Natural killer cell (primary cell): ENCODE results near the gene SPATA2. TPM values are rescaled to one million over a fixed set of nuclear protein-coding genes. Genes with fewer than 3 reads are reported as not detected.

Experiments
- ATAC-seq, 3 donors: fragments of 150-1000 bp in 2 of 3; fragments of 200-7000 bp in 1 of 3; cut with Tn5 transposase; 1 replicate in 1 of 3; 2 replicates in 2 of 3; pipeline ENCODE4 v1.10.0; 2021; ENCODE audit warnings: mild to moderate bottlenecking in 2 of 3, moderate library complexity in 2 of 3
- DNase-seq, 2 donors: peaks; one replicate each; pipeline versions ENCODE4 v3.0.0 to v3.0.0-alpha.2; 2013 to 2021; ENCODE audit warnings: mixed read lengths in 1 of 2
- H3K27ac ChIP-seq: one replicate; pipeline ENCODE4 v1.5.1; 2013; ENCODE audit warnings: mild to moderate bottlenecking, low read length
- H3K27me3 ChIP-seq: one replicate; pipeline ENCODE4 v1.6.1; 2013; ENCODE audit warnings: low read length; ENCODE audit not compliant: control insufficient read depth, insufficient read depth
- H3K36me3 ChIP-seq: one replicate; pipeline ENCODE4 v1.6.1; 2013; ENCODE audit warnings: low read length; ENCODE audit not compliant: control insufficient read depth, insufficient read depth
- H3K4me1 ChIP-seq: one replicate; pipeline ENCODE4 v1.6.1; 2013; ENCODE audit warnings: low read length; ENCODE audit not compliant: control insufficient read depth, insufficient read depth
- H3K4me3 ChIP-seq: one replicate; pipeline ENCODE4 v1.5.1; 2013; ENCODE audit warnings: low read length
- H3K9me3 ChIP-seq: one replicate; pipeline ENCODE4 v1.6.1; 2013; ENCODE audit warnings: low read length; ENCODE audit not compliant: control insufficient read depth, insufficient read depth
- H3K27ac Mint-ChIP-seq, 2 donors: one replicate each; pipeline ENCODE4 v1.8.0; 2022; ENCODE audit warnings: mild to moderate bottlenecking in 2 of 2, mixed read lengths in 2 of 2, moderate library complexity in 1 of 2
- H3K27me3 Mint-ChIP-seq, 2 donors: one replicate each; pipeline ENCODE4 v1.8.0; 2022; ENCODE audit warnings: low read depth in 2 of 2, mixed read lengths in 2 of 2
- H3K36me3 Mint-ChIP-seq: one replicate; pipeline ENCODE4 v1.8.0; 2022; ENCODE audit warnings: mixed read lengths
- H3K4me1 Mint-ChIP-seq, 2 donors: one replicate each; pipeline ENCODE4 v1.8.0; 2022; ENCODE audit warnings: mixed read lengths in 2 of 2
- H3K4me3 Mint-ChIP-seq: one replicate; pipeline ENCODE4 v1.8.0; 2022; ENCODE audit warnings: mild to moderate bottlenecking, moderate library complexity, mixed read lengths
- H3K9me3 Mint-ChIP-seq, 2 donors: one replicate each; pipeline ENCODE4 v1.8.0; 2022; ENCODE audit warnings: mixed read lengths in 2 of 2
- CTCF ChIP-seq: fragments of 200-600 bp; IDR thresholded peaks from one replicate; pipeline ENCODE4 v1.8.0; 2022; ENCODE audit warnings: antibody characterized with exemption
- WGBS: methylation state at CpG from one replicate; pipeline ENCODE4 v1.1.7; 2013; ENCODE audit warnings: missing lambda C conversion rate; ENCODE audit not compliant: insufficient coverage; 5-methylcytosine and 5-hydroxymethylcytosine counted together
- intact Hi-C: fragments of 100-400 bp; cut with micrococcal nuclease; formaldehyde crosslinking; loops from one replicate; pipeline ENCODE4 v1.14.2; 2022
- total RNA-seq, 4 donors: library from RNA; stranded (reverse); fragments of 120-200 nt in 1 of 4; gene quantifications; one replicate each; pipeline versions ENCODE4 v1.2.3 to v1.2.4, GENCODE V29; 2013 to 2022

Gene SPATA2
- total RNA-seq, 3 donors from 2014 or later (not counting 1 experiment from before 2014, with no cell fraction given), result 16.4 to 25.8 (median 25.1) TPM

GRCh38 chr20:49948809-49949507 is 33.6 kb upstream of the SPATA2 start:
- Histone ChIP-seq H3K27me3 (no peaks in the 10 kb centered on the region), H3K36me3 (peaks cover 67% of the 10 kb centered on the region), H3K4me1 (no peaks in the 10 kb centered on the region), H3K9me3 (no peaks in the 10 kb centered on the region), H3K27ac (no peak overlapping the region), H3K4me3 (no peak overlapping the region)
- H3K27me3 Mint-ChIP-seq, result no peaks in the 10 kb centered on the region
- H3K27ac Mint-ChIP-seq, result no peak overlapping the region
- 94% methylated on average over 11 of the region's 11 CpGs for WGBS
- DNase-seq (no peak), ATAC-seq (no peak)
- no peaks in the 10 kb centered on the region for H3K9me3 Mint-ChIP-seq
- H3K4me1 Mint-ChIP-seq, result peaks cover 12 to 16% of the 10 kb centered on the region in 2 donors
- no peak overlapping the region for H3K4me3 Mint-ChIP-seq
- peaks cover 9% of the 10 kb centered on the region for H3K36me3 Mint-ChIP-seq
- intact Hi-C loops, result no loop called here
- no peak for TF ChIP-seq CTCF

GRCh38 chr20:49948178-49948577 is 32.8 kb upstream of the SPATA2 start:
- H3K9me3 Mint-ChIP-seq, result no peaks in the 10 kb centered on the region
- H3K4me3 Mint-ChIP-seq, result no peak overlapping the region
- no peak for DNase-seq
- Histone ChIP-seq H3K9me3 (no peaks in the 10 kb centered on the region), H3K4me3 (no peak overlapping the region), H3K27me3 (no peaks in the 10 kb centered on the region), H3K27ac (no peak overlapping the region), H3K36me3 (peaks cover 63% of the 10 kb centered on the region), H3K4me1 (no peaks in the 10 kb centered on the region)
- no peak for TF ChIP-seq CTCF
- 95% methylated on average over 3 of the region's 3 CpGs for WGBS
- peaks cover 9% of the 10 kb centered on the region for H3K36me3 Mint-ChIP-seq
- no peak overlapping the region for H3K27ac Mint-ChIP-seq
- ATAC-seq, result no peak
- H3K27me3 Mint-ChIP-seq, result no peaks in the 10 kb centered on the region
- H3K4me1 Mint-ChIP-seq, result peaks cover 13 to 17% of the 10 kb centered on the region in 2 donors
- intact Hi-C loops, result no loop called here

- ATAC-seq (no peak), DNase-seq (no peak)
- H3K4me3 ChIP-seq, result no peak overlapping the region
- 92% methylated on average over 10 of the region's 10 CpGs for WGBS
- H3K36me3 Mint-ChIP-seq, result no peaks in the 10 kb centered on the region
- intact Hi-C loops, result no loop called here
- no peaks in the 10 kb centered on the region for H3K27me3 ChIP-seq
- H3K27me3 Mint-ChIP-seq, result no peaks in the 10 kb centered on the region
- no peak overlapping the region for H3K27ac Mint-ChIP-seq
- H3K9me3 Mint-ChIP-seq, result no peaks in the 10 kb centered on the region
- peaks cover 53% of the 10 kb centered on the region for H3K36me3 ChIP-seq
- no peak overlapping the region for H3K4me3 Mint-ChIP-seq
- no peaks in the 10 kb centered on the region for H3K4me1 ChIP-seq
- H3K9me3 ChIP-seq, result no peaks in the 10 kb centered on the region
- H3K4me1 Mint-ChIP-seq, result peaks cover 25% of the 10 kb centered on the region in 2 donors
- no peak for TF ChIP-seq CTCF
- H3K27ac ChIP-seq, result no peak overlapping the region
Observed at GRCh38 chr20:49945701-49946477, 30.6 kb upstream of the SPATA2 start.
